SU-DHL-6 (cell line): ENCODE measurements around the gene ZNF579.
"Not testable (repeated sequence)": the region's sequence is repeated elsewhere in the genome, so short reads cannot be mapped to it uniquely, and the experiment has no call there.

Experiments
- H2AFZ ChIP-seq: fragments of 200-600 bp; sonication (generic); 2 replicates; pipeline ENCODE4 v1.6.1; 2014; ENCODE audit warnings: low read depth, mild to moderate bottlenecking, moderate library complexity, mixed read lengths, antibody characterized with exemption, low read length; ENCODE audit not compliant: severe bottlenecking
- H3F3A ChIP-seq: fragments of 200-600 bp; shearing (Covaris generic); 2 replicates; pipeline ENCODE4 v1.6.0; 2016; ENCODE audit warnings: antibody characterized with exemption, mild to moderate bottlenecking; ENCODE audit not compliant: insufficient read depth
- H3K27ac ChIP-seq: fragments of 200-600 bp; sonication (generic); 2 replicates; pipeline ENCODE4 v1.5.1; 2016; ENCODE audit warnings: low read depth, mild to moderate bottlenecking, low read length, moderate library complexity, mixed read lengths
- H3K27me3 ChIP-seq: fragments of 200-600 bp; sonication (generic), shearing (Covaris generic); 2 replicates; pipeline ENCODE4 v1.6.0; 2014; ENCODE audit warnings: mild to moderate bottlenecking, low read length
- H3K36me3 ChIP-seq: fragments of 200-600 bp; sonication (generic); 2 replicates; pipeline ENCODE4 v1.6.1; 2014; ENCODE audit warnings: mild to moderate bottlenecking, low read length, mixed read lengths
- H3K4me2 ChIP-seq: fragments of 300-600, 200-600 bp; shearing (Covaris generic), sonication (generic); 2 replicates; pipeline ENCODE4 v1.6.0; 2014; ENCODE audit warnings: low read length, low read depth, mild to moderate bottlenecking; ENCODE audit not compliant: poor library complexity, severe bottlenecking
- H3K4me3 ChIP-seq: fragments of 200-600 bp; sonication (generic); 2 replicates; pipeline ENCODE4 v1.5.1; 2014; ENCODE audit warnings: antibody characterized with exemption, low read length, mild to moderate bottlenecking, mixed read lengths; ENCODE audit not compliant: insufficient read depth, poor library complexity, severe bottlenecking
- H3K79me2 ChIP-seq: fragments of 200-600 bp; sonication (generic); 2 replicates; pipeline ENCODE4 v1.6.1; 2014; ENCODE audit warnings: mild to moderate bottlenecking, low read length, moderate library complexity; ENCODE audit not compliant: insufficient read depth
- H3K9ac ChIP-seq: fragments of 200-600 bp; sonication (generic); 2 replicates; pipeline ENCODE4 v1.7.0; 2014; ENCODE audit warnings: mild to moderate bottlenecking, low read length
- H3K9me2 ChIP-seq: fragments of 200-600 bp; sonication (generic); replicated peaks from 2 replicates; pipeline ENCODE4 v1.6.1; 2014; ENCODE audit warnings: low read length; ENCODE audit not compliant: insufficient read depth
- H3K9me3 ChIP-seq: fragments of 200-600 bp; sonication (generic); 2 replicates; pipeline ENCODE4 v1.6.1; 2014; ENCODE audit warnings: low read length, mixed read lengths; ENCODE audit not compliant: insufficient read depth
- H4K20me1 ChIP-seq: fragments of 200-600 bp; sonication (generic); 2 replicates; pipeline ENCODE4 v1.6.1; 2014; ENCODE audit warnings: low read depth, mild to moderate bottlenecking, antibody characterized with exemption, low read length, moderate library complexity, mixed read lengths
- EZH2phosphoT487 ChIP-seq: fragments of 200-600 bp; sonication (generic), shearing (Covaris generic); conservative IDR thresholded peaks from 2 replicates; pipeline ENCODE4 v1.6.1; 2018; ENCODE audit warnings: mild to moderate bottlenecking, antibody characterized with exemption, low read length, moderate library complexity, mixed read lengths
- TF ChIP-seq, protein P1 (sequence below): fragments of 200-600 bp; sonication (generic); IDR thresholded peaks from one replicate; pipeline ENCODE4 v1.5.1; 2017; ENCODE audit warnings: antibody characterized with exemption, mild to moderate bottlenecking, low read length, moderate library complexity; ENCODE audit not compliant: insufficient read depth, poor library complexity, severe bottlenecking

Gene ZNF579

DNA sequence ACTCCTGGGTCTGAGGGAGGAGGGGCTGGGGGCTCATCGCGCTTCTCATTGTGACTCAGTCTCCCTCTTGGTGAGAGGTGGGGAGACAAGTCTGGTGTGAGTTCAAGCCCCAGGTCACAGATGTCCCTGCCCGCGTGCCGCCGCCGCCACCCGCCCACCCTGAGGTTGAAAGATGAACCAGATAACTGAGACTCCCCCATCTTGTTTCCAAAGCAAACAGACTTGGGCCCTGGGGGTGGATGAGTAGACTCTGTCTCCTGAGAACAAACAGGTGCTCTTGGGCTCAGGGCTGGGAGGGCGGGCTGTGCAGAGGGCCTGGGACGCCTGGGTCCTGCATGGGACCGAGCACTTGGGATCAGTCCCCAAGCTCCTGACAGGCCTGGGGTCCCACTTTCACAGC lies 44.3 kb downstream of the ZNF579 start:
- H3K9ac ChIP-seq: no peak overlapping the region
- H3K9me2 ChIP-seq: no peaks in the 10 kb centered on the region
- no peaks in the 10 kb centered on the region for H3K79me2 ChIP-seq
- TF ChIP-seq, protein P1, sequence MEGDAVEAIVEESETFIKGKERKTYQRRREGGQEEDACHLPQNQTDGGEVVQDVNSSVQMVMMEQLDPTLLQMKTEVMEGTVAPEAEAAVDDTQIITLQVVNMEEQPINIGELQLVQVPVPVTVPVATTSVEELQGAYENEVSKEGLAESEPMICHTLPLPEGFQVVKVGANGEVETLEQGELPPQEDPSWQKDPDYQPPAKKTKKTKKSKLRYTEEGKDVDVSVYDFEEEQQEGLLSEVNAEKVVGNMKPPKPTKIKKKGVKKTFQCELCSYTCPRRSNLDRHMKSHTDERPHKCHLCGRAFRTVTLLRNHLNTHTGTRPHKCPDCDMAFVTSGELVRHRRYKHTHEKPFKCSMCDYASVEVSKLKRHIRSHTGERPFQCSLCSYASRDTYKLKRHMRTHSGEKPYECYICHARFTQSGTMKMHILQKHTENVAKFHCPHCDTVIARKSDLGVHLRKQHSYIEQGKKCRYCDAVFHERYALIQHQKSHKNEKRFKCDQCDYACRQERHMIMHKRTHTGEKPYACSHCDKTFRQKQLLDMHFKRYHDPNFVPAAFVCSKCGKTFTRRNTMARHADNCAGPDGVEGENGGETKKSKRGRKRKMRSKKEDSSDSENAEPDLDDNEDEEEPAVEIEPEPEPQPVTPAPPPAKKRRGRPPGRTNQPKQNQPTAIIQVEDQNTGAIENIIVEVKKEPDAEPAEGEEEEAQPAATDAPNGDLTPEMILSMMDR: no peak
- no peak for TF ChIP-seq EZH2phosphoT487
- no peaks in the 10 kb centered on the region for H3K9me3 ChIP-seq
- no peaks in the 10 kb centered on the region for H3K27me3 ChIP-seq
- H3F3A ChIP-seq: no peaks in the 10 kb centered on the region
- H4K20me1 ChIP-seq: no peaks in the 10 kb centered on the region
- no peak overlapping the region for H3K4me2 ChIP-seq
- H3K4me3 ChIP-seq: no peak overlapping the region
- no peak overlapping the region for H3K27ac ChIP-seq
- H2AFZ ChIP-seq: no peak overlapping the region
- H3K36me3 ChIP-seq: no peaks in the 10 kb centered on the region

DNA sequence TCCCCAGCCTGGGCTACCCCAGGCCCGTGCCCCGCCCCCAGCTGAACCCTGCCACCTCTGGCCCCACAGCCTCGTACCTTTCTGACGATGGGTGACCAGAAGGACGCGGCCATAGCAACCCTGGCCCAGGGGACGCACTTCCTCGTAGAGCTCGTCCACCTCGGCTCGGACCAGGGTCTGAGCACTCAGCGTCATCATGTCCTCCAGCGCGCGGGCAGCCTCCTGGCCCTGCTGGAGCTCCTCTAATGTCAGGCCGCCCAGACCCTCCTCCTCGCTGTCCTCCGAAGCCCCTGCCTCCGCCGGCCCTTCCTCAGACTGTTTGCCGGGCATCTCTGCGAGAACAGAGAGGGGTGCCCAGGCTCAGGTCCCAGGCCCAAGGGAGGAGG lies 44.7 kb downstream of the ZNF579 start:
- H3K4me2 ChIP-seq: no peak overlapping the region
- no peak overlapping the region for H2AFZ ChIP-seq
- no peak for TF ChIP-seq EZH2phosphoT487
- TF ChIP-seq, protein P1: no peak
- H3K9me3 ChIP-seq: no peaks in the 10 kb centered on the region
- no peak overlapping the region for H3K9ac ChIP-seq
- H3K9me2 ChIP-seq: no peaks in the 10 kb centered on the region
- H3K27ac ChIP-seq: no peak overlapping the region
- H3K27me3 ChIP-seq: no peaks in the 10 kb centered on the region
- no peaks in the 10 kb centered on the region for H4K20me1 ChIP-seq
- no peak overlapping the region for H3K4me3 ChIP-seq
- no peaks in the 10 kb centered on the region for H3K79me2 ChIP-seq
- H3F3A ChIP-seq: no peaks in the 10 kb centered on the region
- H3K36me3 ChIP-seq: no peaks in the 10 kb centered on the region

DNA sequence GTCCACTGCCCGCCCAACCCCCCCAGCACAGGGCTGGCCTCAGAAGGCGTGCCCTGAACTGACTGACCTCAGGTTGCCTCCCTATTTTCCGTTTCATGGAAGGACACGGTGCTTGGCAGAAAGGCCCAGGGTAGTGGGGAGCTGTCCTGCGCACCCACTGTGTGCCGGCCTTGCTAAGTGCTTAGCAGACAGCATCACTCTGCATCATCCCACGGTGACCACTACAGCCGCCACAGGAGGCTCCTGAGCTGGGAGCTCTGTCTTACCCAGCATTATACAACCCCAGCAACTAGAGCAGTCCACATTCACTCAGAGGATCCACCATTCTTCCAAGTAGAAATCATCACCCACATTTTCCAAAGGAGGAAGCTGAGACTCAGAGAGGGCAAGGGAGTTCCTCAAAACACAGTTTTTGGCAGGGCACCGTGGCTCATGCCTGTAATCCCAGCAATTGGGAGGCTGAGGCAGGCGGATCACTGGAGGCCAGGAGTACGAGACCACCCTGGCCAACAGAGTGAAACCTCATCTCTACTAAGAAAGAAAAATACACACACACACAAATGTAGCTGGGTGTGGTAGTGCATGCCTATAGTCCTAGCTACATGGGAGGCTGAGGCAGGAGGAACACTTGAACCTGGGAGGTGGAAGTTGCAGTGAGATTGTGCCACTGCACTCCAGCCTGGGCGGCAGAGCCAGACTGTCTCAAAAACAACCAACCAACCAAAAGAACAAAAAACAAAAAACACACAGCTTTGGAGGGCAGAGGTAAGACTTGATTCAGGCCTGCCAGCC lies 45.3 kb downstream of the ZNF579 start:
- no peak overlapping the region for H3K9ac ChIP-seq
- no peaks in the 10 kb centered on the region for H3K9me3 ChIP-seq
- H3F3A ChIP-seq: no peaks in the 10 kb centered on the region
- no peak overlapping the region for H2AFZ ChIP-seq
- no peak overlapping the region for H3K27ac ChIP-seq
- H3K79me2 ChIP-seq: no peaks in the 10 kb centered on the region
- H3K4me2 ChIP-seq: no peak overlapping the region
- no peak overlapping the region for H3K4me3 ChIP-seq
- H3K9me2 ChIP-seq: no peaks in the 10 kb centered on the region
- no peaks in the 10 kb centered on the region for H3K27me3 ChIP-seq
- TF ChIP-seq, protein P1: no peak
- no peaks in the 10 kb centered on the region for H3K36me3 ChIP-seq
- no peaks in the 10 kb centered on the region for H4K20me1 ChIP-seq

DNA sequence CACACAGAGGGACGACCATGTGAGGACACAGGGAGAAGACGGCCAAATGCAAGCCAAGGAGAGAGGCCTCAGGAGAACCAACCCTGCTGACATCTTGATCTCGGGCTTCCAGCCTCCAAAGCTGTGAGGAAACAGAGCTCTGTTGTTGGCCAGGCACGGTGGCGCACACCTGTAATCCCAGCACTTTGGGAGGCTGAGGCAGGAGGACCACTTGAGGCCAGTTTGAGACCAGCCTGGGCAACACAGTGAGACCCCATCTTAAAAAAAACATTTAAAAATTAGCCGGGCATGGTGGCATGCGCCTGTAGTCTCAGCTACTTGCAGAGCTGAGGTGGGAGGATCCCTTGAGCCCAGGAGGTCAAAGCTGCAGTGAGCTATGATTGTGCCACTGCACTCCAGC lies 46.4 kb downstream of the ZNF579 start:
- not testable (repeated sequence) for H4K20me1 ChIP-seq, H3K27me3 ChIP-seq, H3K4me2 ChIP-seq

More for the DNA sequence above, 46.4 kb downstream of the ZNF579 start:
- not testable (repeated sequence) for H3K9me2 ChIP-seq, H3F3A ChIP-seq, H2AFZ ChIP-seq, H3K79me2 ChIP-seq, H3K27ac ChIP-seq, H3K9ac ChIP-seq, H3K9me3 ChIP-seq, H3K4me3 ChIP-seq, H3K36me3 ChIP-seq
